ENCODE measurements around the gene WDR27.

GRCh38 chr6:169684056-169684455 is 17.8 kb downstream of the WDR27 start:
- TF ChIP-seq CTCF (IDR thresholded peaks at IDR 0.05) (no peak), POLR2A (IDR thresholded peaks at IDR 0.05) (no peak)
